HepG2 (cell line): ENCODE results near the gene PRKN. TPM values are rescaled to one million over a fixed set of nuclear protein-coding genes. Genes with fewer than 3 reads are reported as not detected.

Source experiments
- ATAC-seq: fragments of 200-7000 bp; cut with Tn5 transposase; 3 replicates; pipeline ENCODE4 v1.9.1; 2020; ENCODE audit warnings: mild to moderate bottlenecking, moderate library complexity
- BruUV-seq: library from RNA; stranded (reverse); fragments of 400-500 nt; replicated peaks from 2 replicates; lab custom pipeline; 2021; lab: Mats Ljungman, UMichigan
- CTCF ChIA-PET: fragments of 300-600 bp; formaldehyde crosslinking; extraction: SDS; loops from one replicate; lab custom pipeline; 2021; ENCODE audit warnings: low total read pairs, inconsistent platforms, low intra/inter-chr PET ratio; lab: Yijun Ruan, JAX
- POLR2A ChIA-PET: fragments of 350-600 bp; sonication (Branson Sonifier 250); formaldehyde crosslinking; loops from one replicate; lab custom pipeline; 2020; ENCODE audit warnings: antibody characterized with exemption, inconsistent platforms; lab: Yijun Ruan, JAX
- DNase-seq: peaks from one replicate; pipeline ENCODE4 v3.0.0-alpha.2; 2015; ENCODE audit warnings: low spot score
- FAIRE-seq: peaks from 3 replicates; lab custom pipeline; 2011; peaks lifted over from hg19 to GRCh38; lab: Jason Lieb, UNC
- H2AFZ ChIP-seq: one replicate; pipeline ENCODE4 v1.6.1; 2011; ENCODE audit warnings: low read length, inconsistent platforms
- H3K27ac ChIP-seq: fragments of 300-600 bp; 3 replicates; pipeline ENCODE4 v1.8.0; 2011; ENCODE audit warnings: mixed run types, mild to moderate bottlenecking, mixed read lengths, low read length, inconsistent platforms; ENCODE audit not compliant: insufficient read depth; ENCODE audit errors: extremely low read length
- H3K27me3 ChIP-seq, 2 experiments: fragments of 200-600 bp in 1 of 2; 2 replicates in 1 of 2; 3 replicates in 1 of 2; pipeline versions ENCODE4 v1.6.0 to v1.8.0; 2011; ENCODE audit warnings: low read length in 2 of 2, mild to moderate bottlenecking in 2 of 2, moderate library complexity in 2 of 2, inconsistent platforms in 1 of 2; ENCODE audit not compliant: insufficient read depth in 2 of 2, control insufficient read depth in 1 of 2
- H3K36me3 ChIP-seq, 2 experiments: fragments of 200-600 bp in 1 of 2; replicated peaks in 1 of 2; 2 replicates in 1 of 2; 3 replicates in 1 of 2; pipeline versions ENCODE4 v1.5.1 to v1.8.0; 2011; ENCODE audit warnings: low read length in 2 of 2, inconsistent platforms in 1 of 2; ENCODE audit not compliant: insufficient read depth in 2 of 2, control insufficient read depth in 1 of 2
- H3K4me1 ChIP-seq: 2 replicates; pipeline ENCODE4 v1.5.1; 2012; ENCODE audit warnings: low read length, inconsistent platforms; ENCODE audit not compliant: insufficient read depth
- H3K4me2 ChIP-seq: 2 replicates; pipeline ENCODE4 v1.6.0; 2011; ENCODE audit warnings: low read depth, low read length, inconsistent platforms
- H3K4me3 ChIP-seq, 3 experiments: fragments of 200-600 bp in 1 of 3; sonication (generic), shearing (Covaris generic) in 1 of 3; replicated peaks in 1 of 3; 2 replicates each; pipeline ENCODE4 v1.5.1; 2011 to 2016; ENCODE audit warnings: low read length in 3 of 3, inconsistent platforms in 2 of 3, low read depth in 2 of 3, mild to moderate bottlenecking in 2 of 3, control low read depth in 1 of 3, mixed read lengths in 1 of 3; ENCODE audit not compliant: insufficient read depth in 1 of 3
- H3K79me2 ChIP-seq: one replicate; pipeline ENCODE4 v1.6.1; 2011; ENCODE audit warnings: low read length, inconsistent platforms; ENCODE audit not compliant: insufficient read depth
- H3K9ac ChIP-seq: 2 replicates; pipeline ENCODE4 v1.6.0; 2011; ENCODE audit warnings: mild to moderate bottlenecking, low read depth, low read length, inconsistent platforms; ENCODE audit not compliant: insufficient read depth
- H3K9me3 ChIP-seq: 2 replicates; pipeline ENCODE4 v1.5.1; 2012; ENCODE audit warnings: mild to moderate bottlenecking, low read length
- H4K20me1 ChIP-seq: 2 replicates; pipeline ENCODE4 v1.6.0; 2011; ENCODE audit warnings: inconsistent platforms, mild to moderate bottlenecking, low read length, moderate library complexity; ENCODE audit not compliant: insufficient read depth
- ELF3 ChIP-seq: IDR thresholded peaks from 2 replicates; pipeline ENCODE4 v1.6.1; 2016; ENCODE audit warnings: missing genetic modification reagents, missing compliant biosample characterization
- GATAD1 ChIP-seq: IDR thresholded peaks from 2 replicates; pipeline ENCODE4 v1.6.1; 2016; ENCODE audit warnings: missing genetic modification reagents, missing compliant biosample characterization
- HOXA7 ChIP-seq: sonication (generic); formaldehyde crosslinking; IDR thresholded peaks from 2 replicates; pipeline ENCODE4 v1.8.1; 2022; ENCODE audit warnings: mild to moderate bottlenecking, missing genetic modification reagents, moderate library complexity
- KDM3A ChIP-seq: IDR thresholded peaks from 2 replicates; pipeline ENCODE4 v1.6.1; 2018; ENCODE audit warnings: low read depth, missing compliant biosample characterization
- KDM6A ChIP-seq: IDR thresholded peaks from 2 replicates; pipeline ENCODE4 v1.6.1; 2016; ENCODE audit warnings: low read depth
- PAWR ChIP-seq: sonication (generic); formaldehyde crosslinking; IDR thresholded peaks from 2 replicates; pipeline ENCODE4 v1.4.0; 2020; ENCODE audit warnings: missing genetic modification reagents, mild to moderate bottlenecking, borderline replicate concordance
- PTBP1 ChIP-seq: fragments of 200-400 bp; formaldehyde crosslinking; IDR thresholded peaks from 2 replicates; pipeline ENCODE4 v1.6.1; 2018; ENCODE audit warnings: low read length, low read depth; ENCODE audit not compliant: poor library complexity, severe bottlenecking
- RARG ChIP-seq: sonication (generic); formaldehyde crosslinking; IDR thresholded peaks from 2 replicates; pipeline ENCODE4 v1.4.0; 2020; ENCODE audit warnings: low read depth, mild to moderate bottlenecking, missing genetic modification reagents
- RFX3 ChIP-seq: IDR thresholded peaks from 2 replicates; pipeline ENCODE4 v1.6.1; 2016; ENCODE audit warnings: missing biosample characterization, missing genetic modification reagents
- SMAD1 ChIP-seq: sonication (generic); formaldehyde crosslinking; IDR thresholded peaks from 2 replicates; pipeline ENCODE4 v1.4.0; 2020; ENCODE audit warnings: missing genetic modification reagents, low read depth, mild to moderate bottlenecking, borderline replicate concordance
- SRF ChIP-seq: IDR thresholded peaks from 2 replicates; pipeline ENCODE4 v1.6.1; 2011; ENCODE audit warnings: mild to moderate bottlenecking, low read depth, low read length, moderate library complexity
- SRSF1 ChIP-seq: fragments of 200-400 bp; formaldehyde crosslinking; optimal IDR thresholded peaks from 2 replicates; pipeline ENCODE3; 2017; ENCODE audit warnings: mild to moderate bottlenecking, low read depth, low read length, moderate library complexity
- ZFP36 ChIP-seq: fragments of 150-350 bp; IDR thresholded peaks from 2 replicates; pipeline ENCODE4 v1.6.1; 2018; ENCODE audit warnings: borderline replicate concordance, low read length, low read depth; ENCODE audit not compliant: partially characterized antibody
- ZNF329 ChIP-seq: sonication (generic); formaldehyde crosslinking; IDR thresholded peaks from 2 replicates; pipeline ENCODE4 v1.9.0; 2021; ENCODE audit warnings: low read depth, mild to moderate bottlenecking, missing genetic modification reagents
- ZNF570 ChIP-seq: sonication (generic); formaldehyde crosslinking; IDR thresholded peaks from 2 replicates; pipeline ENCODE4 v1.4.0; 2020; ENCODE audit warnings: mild to moderate bottlenecking, missing genetic modification reagents, borderline replicate concordance
- WGBS: methylation state at CpG from one replicate; pipeline ENCODE4 v1.1.6; 2017; ENCODE audit warnings: low lambda C conversion rate; 5-methylcytosine and 5-hydroxymethylcytosine counted together
- in situ Hi-C: cut with HindIII; loops from 2 replicates; pipeline ENCODE4 v1.10.0; 2017; ENCODE audit warnings: low pct_unique_long_range_greater_than_20kb; ENCODE audit not compliant: extremely low pct_ligation_motif_present
- intact Hi-C: fragments of 100-400 bp; cut with micrococcal nuclease; formaldehyde crosslinking; loops from one replicate; pipeline ENCODE4 v1.10.0; 2022; ENCODE audit not compliant: unreplicated experiment
- polyA plus RNA-seq, 8 experiments: library from polyadenylated mRNA; depleted of rRNA in 3 of 8; stranded (reverse) in 7 of 8; unstranded in 1 of 8; fragments of >200 nt; fragmentation: Illumina TruSeq in 4 of 8; extraction: Trizol in 4 of 8; gene quantifications; 2 replicates each; pipeline versions ENCODE4 v1.2.1 to v1.2.3, GENCODE V29; 2011 to 2016; ENCODE audit warnings: low read depth in 4 of 8, missing spikeins in 1 of 8, mixed read lengths in 1 of 8; ENCODE audit not compliant: insufficient read depth in 1 of 8
- total RNA-seq, 5 experiments: library from RNA; depleted of rRNA; stranded (reverse); fragments of >200 nt; fragmentation: Illumina TruSeq; extraction: Trizol; gene quantifications; 2 replicates each; pipeline ENCODE4 v1.2.3, GENCODE V29; 2016; ENCODE audit warnings: low read depth in 1 of 5
- TF ChIP-seq, protein P1 (sequence below): sonication (generic); formaldehyde crosslinking; IDR thresholded peaks from 2 replicates; pipeline ENCODE4 v1.5.1; 2020; ENCODE audit warnings: mild to moderate bottlenecking, missing genetic modification reagents, moderate library complexity
- TF ChIP-seq, protein P2 (sequence below): sonication (generic); formaldehyde crosslinking; IDR thresholded peaks from 2 replicates; pipeline ENCODE4 v1.8.0; 2022; ENCODE audit warnings: mild to moderate bottlenecking, missing genetic modification reagents

Gene PRKN
- total and polyA plus RNA-seq, 2 of the 13 experiments (the other 11 are each of a cell fraction or from before 2014, with no cell fraction given) = 0.31 to 0.44 TPM

DNA sequence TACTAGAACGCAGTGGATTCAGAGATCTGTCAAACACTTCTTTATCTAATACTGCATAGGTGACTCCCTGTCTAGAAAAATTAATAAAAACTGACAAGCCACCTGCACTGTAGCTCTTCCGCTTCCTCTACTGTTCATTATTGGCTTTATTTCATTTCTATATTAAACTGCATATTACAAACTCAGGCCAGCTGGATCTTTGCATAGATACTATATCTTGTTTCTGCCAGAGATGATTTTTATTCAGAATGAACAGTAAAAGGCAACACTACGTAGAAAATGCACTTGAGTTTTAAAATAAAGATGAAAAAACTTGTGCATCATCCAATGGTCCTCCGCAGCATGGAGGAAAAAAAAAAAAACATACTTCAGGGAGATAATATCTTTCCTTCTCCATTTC, 508.3 kb downstream of the PRKN start (continued):
- TF ChIP-seq, protein P1, sequence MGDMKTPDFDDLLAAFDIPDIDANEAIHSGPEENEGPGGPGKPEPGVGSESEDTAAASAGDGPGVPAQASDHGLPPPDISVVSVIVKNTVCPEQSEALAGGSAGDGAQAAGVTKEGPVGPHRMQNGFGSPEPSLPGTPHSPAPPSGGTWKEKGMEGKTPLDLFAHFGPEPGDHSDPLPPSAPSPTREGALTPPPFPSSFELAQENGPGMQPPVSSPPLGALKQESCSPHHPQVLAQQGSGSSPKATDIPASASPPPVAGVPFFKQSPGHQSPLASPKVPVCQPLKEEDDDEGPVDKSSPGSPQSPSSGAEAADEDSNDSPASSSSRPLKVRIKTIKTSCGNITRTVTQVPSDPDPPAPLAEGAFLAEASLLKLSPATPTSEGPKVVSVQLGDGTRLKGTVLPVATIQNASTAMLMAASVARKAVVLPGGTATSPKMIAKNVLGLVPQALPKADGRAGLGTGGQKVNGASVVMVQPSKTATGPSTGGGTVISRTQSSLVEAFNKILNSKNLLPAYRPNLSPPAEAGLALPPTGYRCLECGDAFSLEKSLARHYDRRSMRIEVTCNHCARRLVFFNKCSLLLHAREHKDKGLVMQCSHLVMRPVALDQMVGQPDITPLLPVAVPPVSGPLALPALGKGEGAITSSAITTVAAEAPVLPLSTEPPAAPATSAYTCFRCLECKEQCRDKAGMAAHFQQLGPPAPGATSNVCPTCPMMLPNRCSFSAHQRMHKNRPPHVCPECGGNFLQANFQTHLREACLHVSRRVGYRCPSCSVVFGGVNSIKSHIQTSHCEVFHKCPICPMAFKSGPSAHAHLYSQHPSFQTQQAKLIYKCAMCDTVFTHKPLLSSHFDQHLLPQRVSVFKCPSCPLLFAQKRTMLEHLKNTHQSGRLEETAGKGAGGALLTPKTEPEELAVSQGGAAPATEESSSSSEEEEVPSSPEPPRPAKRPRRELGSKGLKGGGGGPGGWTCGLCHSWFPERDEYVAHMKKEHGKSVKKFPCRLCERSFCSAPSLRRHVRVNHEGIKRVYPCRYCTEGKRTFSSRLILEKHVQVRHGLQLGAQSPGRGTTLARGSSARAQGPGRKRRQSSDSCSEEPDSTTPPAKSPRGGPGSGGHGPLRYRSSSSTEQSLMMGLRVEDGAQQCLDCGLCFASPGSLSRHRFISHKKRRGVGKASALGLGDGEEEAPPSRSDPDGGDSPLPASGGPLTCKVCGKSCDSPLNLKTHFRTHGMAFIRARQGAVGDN (CRISPR knock-in tag) = no peak
- TF ChIP-seq ZNF329 (CRISPR knock-in tag) = no peak
- no peak for TF ChIP-seq PTBP1
- no peak for TF ChIP-seq HOXA7
- no peak for TF ChIP-seq ELF3

DNA sequence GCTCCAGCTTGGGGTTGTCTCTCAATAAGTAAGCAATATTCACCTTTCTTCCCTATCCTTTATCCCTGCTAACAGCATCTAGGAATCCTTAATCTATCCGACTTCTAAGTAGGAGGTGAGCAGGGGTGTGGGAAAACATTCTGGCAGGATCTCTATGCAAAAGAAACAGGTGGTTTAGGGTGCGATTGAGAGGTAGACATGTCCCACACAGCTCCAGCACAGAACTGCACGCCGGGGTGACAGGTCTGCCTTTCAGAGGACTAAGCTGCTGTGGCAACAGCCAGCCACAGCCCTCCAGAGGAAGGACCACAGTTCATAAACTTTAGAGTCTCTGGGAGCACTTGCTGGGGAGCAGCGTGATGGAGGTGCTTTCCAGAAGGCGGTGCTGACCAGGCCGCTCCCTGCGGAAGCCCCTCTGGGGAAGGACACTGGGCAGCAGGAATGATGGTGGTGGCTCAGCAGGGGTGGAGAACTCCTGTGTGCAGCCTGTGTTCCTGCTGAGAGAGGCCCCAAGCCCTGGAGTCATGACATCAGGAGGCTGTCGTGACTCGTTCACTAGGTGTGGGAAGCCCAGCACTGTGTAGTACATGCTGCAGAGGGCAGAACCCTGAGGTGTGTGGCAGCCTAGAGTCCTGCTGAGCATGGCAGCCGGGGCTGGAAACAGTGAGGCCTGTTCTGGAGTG, 509.6 kb downstream of the PRKN start:
- H3K9ac ChIP-seq = no peak overlapping the region
- no peaks in the 10 kb centered on the region for H3K27me3 ChIP-seq
- peaks cover 3% of the 10 kb centered on the region; the same call in 1 of the 2 replicates for H3K9me3 ChIP-seq
- DNase-seq (no peak), ATAC-seq (peak; percentile 47), FAIRE-seq (no peak)
- no peak overlapping the region for H3K4me3 ChIP-seq
- no peak overlapping the region for H3K4me2 ChIP-seq
- WGBS = 46% methylated on average over 10 of the region's 11 CpGs
- H3K4me1 ChIP-seq = no peaks in the 10 kb centered on the region
- in situ Hi-C loops = no loop called here
- H3K36me3 ChIP-seq = no peaks in the 10 kb centered on the region
- H3K79me2 ChIP-seq = no peaks in the 10 kb centered on the region
- ChIA-PET POLR2A (no interaction called here), CTCF (no interaction called here)
- no peak overlapping the region for H2AFZ ChIP-seq
- TF ChIP-seq GATAD1 (CRISPR knock-in tag) = no peak
- TF ChIP-seq SRSF1 = no peak
- TF ChIP-seq RFX3 (CRISPR knock-in tag) = no peak
- TF ChIP-seq, protein P2, sequence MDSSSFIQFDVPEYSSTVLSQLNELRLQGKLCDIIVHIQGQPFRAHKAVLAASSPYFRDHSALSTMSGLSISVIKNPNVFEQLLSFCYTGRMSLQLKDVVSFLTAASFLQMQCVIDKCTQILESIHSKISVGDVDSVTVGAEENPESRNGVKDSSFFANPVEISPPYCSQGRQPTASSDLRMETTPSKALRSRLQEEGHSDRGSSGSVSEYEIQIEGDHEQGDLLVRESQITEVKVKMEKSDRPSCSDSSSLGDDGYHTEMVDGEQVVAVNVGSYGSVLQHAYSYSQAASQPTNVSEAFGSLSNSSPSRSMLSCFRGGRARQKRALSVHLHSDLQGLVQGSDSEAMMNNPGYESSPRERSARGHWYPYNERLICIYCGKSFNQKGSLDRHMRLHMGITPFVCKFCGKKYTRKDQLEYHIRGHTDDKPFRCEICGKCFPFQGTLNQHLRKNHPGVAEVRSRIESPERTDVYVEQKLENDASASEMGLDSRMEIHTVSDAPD (CRISPR knock-in tag) = no peak
- TF ChIP-seq KDM3A (CRISPR knock-in tag) = no peak
- no peak for TF ChIP-seq KDM6A (CRISPR knock-in tag)
- TF ChIP-seq RARG = no peak
- no peak for TF ChIP-seq ZNF570 (CRISPR knock-in tag)
- TF ChIP-seq SRF = no peak
- no peak for TF ChIP-seq ZFP36
- TF ChIP-seq SMAD1 (CRISPR knock-in tag) = no peak
- no peak for TF ChIP-seq PAWR (CRISPR knock-in tag)
- BruUV-seq = no TSS peak
- intact Hi-C loops = no loop called here
- no peaks in the 10 kb centered on the region for H4K20me1 ChIP-seq
- no peak overlapping the region for H3K27ac ChIP-seq
